Measurements from ENCODE around the gene ACAD10.
"Not testable (repeated sequence)": the region's sequence is repeated elsewhere in the genome, so short reads cannot be mapped to it uniquely, and the experiment has no call there.

Gene ACAD10

GRCh38 chr12:111693818-111694217 lies 8.0 kb downstream of the ACAD10 start:
- no peak for DNase-seq (ENCODE audit: low read depth)
- no peak overlapping the region for H3K4me3 ChIP-seq (ENCODE audit: low read depth, low read length)
- TF ChIP-seq, protein P1, sequence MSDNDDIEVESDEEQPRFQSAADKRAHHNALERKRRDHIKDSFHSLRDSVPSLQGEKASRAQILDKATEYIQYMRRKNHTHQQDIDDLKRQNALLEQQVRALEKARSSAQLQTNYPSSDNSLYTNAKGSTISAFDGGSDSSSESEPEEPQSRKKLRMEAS (IDR thresholded peaks at IDR 0.05; ENCODE audit: low read depth, low read length), result no peak
- TF ChIP-seq, protein P2, sequence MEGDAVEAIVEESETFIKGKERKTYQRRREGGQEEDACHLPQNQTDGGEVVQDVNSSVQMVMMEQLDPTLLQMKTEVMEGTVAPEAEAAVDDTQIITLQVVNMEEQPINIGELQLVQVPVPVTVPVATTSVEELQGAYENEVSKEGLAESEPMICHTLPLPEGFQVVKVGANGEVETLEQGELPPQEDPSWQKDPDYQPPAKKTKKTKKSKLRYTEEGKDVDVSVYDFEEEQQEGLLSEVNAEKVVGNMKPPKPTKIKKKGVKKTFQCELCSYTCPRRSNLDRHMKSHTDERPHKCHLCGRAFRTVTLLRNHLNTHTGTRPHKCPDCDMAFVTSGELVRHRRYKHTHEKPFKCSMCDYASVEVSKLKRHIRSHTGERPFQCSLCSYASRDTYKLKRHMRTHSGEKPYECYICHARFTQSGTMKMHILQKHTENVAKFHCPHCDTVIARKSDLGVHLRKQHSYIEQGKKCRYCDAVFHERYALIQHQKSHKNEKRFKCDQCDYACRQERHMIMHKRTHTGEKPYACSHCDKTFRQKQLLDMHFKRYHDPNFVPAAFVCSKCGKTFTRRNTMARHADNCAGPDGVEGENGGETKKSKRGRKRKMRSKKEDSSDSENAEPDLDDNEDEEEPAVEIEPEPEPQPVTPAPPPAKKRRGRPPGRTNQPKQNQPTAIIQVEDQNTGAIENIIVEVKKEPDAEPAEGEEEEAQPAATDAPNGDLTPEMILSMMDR (IDR thresholded peaks at IDR 0.05; ENCODE audit: low read depth, low read length), result no peak
- TF ChIP-seq POLR2A (IDR thresholded peaks at IDR 0.05; ENCODE audit: extremely low read depth, insufficient read length), result no peak

DNA sequence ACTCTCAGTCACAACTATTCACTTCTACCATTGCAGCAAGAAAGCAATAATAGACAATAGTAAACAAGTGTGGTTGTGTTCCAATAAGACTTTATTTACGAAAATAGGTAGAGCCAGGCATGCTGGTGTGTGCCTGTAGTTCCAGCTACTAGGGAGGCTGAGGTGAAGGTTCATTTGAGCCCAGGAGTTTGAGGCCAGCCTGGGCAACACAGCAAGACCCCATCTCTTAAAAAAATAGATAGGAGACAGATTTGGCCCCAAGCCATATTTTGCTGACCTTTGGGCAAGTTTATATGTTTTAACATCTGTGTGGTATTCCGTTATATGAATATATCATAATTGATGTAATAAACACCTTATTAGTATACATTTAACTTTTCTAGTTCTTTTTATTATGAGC lies 14.1 kb downstream of the ACAD10 start:
- no peak overlapping the region for H3K4me3 ChIP-seq (ENCODE audit: low read depth, low read length)
- TF ChIP-seq, protein P2 (IDR thresholded peaks at IDR 0.05; ENCODE audit: low read depth, low read length), result no peak
- TF ChIP-seq MYC (IDR thresholded peaks at IDR 0.05; ENCODE audit: low read depth, low read length), result no peak
- no peak for TF ChIP-seq POLR2A (IDR thresholded peaks at IDR 0.05; ENCODE audit: extremely low read depth, insufficient read length)
- TF ChIP-seq, protein P1 (IDR thresholded peaks at IDR 0.05; ENCODE audit: low read depth, low read length), result no peak
- no peak for DNase-seq (ENCODE audit: low read depth)

DNA sequence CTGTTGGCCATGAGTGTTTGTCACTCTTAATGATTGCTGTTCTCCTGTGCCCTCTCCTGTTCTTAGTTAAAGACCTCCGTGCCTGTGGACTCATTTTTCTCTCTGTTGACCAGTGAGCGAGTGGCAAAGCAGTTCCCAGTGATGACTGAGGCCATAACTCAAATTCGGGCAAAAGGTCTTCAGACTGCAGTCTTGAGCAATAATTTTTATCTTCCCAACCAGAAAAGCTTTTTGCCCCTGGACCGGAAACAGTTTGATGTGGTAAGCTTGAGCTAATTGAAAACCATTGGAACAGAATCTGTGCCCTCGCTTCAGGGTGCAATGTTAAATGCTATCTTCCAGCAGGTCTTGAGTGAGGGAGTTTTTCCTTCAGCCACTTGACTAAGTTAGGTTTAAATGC lies 19.8 kb downstream of the ACAD10 start:
- TF ChIP-seq, protein P1 (IDR thresholded peaks at IDR 0.05; ENCODE audit: low read depth, low read length), result peak; percentile 71
- no peak for TF ChIP-seq POLR2A (IDR thresholded peaks at IDR 0.05; ENCODE audit: extremely low read depth, insufficient read length)
- TF ChIP-seq MYC (IDR thresholded peaks at IDR 0.05; ENCODE audit: low read depth, low read length), result peak; percentile 60; the same call in 1 of the 2 replicates
- peak overlapping the region; percentile 8 for H3K4me3 ChIP-seq (ENCODE audit: low read depth, low read length)
- peak; percentile 96 for DNase-seq (ENCODE audit: low read depth)

DNA sequence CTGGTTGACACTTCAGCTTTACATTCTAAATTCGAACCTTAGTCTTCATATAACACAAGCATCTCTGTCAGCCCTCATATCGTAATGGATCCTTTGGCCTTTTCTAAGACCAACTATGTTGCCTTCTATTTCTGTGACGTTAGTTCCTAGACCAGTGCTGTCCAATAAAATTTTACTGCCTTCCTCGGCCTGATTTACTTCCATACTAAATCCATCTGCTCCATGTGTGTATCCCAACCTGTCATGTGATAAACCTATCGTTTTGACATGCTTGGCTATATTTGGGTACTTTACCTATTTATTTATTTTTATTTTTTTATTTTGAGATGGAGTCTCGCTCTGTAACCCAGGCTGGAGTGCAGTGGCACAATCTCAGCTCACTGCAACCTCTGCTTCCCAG lies 20.3 kb downstream of the ACAD10 start:
- DNase-seq (ENCODE audit: low read depth), result no peak
- TF ChIP-seq, protein P2 (IDR thresholded peaks at IDR 0.05; ENCODE audit: low read depth, low read length), result no peak
- TF ChIP-seq MYC (IDR thresholded peaks at IDR 0.05; ENCODE audit: low read depth, low read length) (no peak), POLR2A (IDR thresholded peaks at IDR 0.05; ENCODE audit: extremely low read depth, insufficient read length) (no peak)
- TF ChIP-seq, protein P1 (IDR thresholded peaks at IDR 0.05; ENCODE audit: low read depth, low read length), result no peak
- no peak overlapping the region for H3K4me3 ChIP-seq (ENCODE audit: low read depth, low read length)

GRCh38 chr12:111715279-111715678 lies 29.4 kb downstream of the ACAD10 start:
- no peak for DNase-seq (ENCODE audit: low read depth)
- TF ChIP-seq, protein P1 (IDR thresholded peaks at IDR 0.05; ENCODE audit: low read depth, low read length), result no peak
- TF ChIP-seq MYC (IDR thresholded peaks at IDR 0.05; ENCODE audit: low read depth, low read length) (no peak), POLR2A (IDR thresholded peaks at IDR 0.05; ENCODE audit: extremely low read depth, insufficient read length) (no peak)
- TF ChIP-seq, protein P2 (IDR thresholded peaks at IDR 0.05; ENCODE audit: low read depth, low read length), result no peak
- H3K4me3 ChIP-seq (ENCODE audit: low read depth, low read length), result no peak overlapping the region

GRCh38 chr12:111719316-111719715 lies 33.5 kb downstream of the ACAD10 start:
- H3K4me3 ChIP-seq (ENCODE audit: low read depth, low read length); DNase-seq (ENCODE audit: low read depth): not testable (repeated sequence)

GRCh38 chr12:111720457-111720856 lies 34.6 kb downstream of the ACAD10 start:
- H3K4me3 ChIP-seq (ENCODE audit: low read depth, low read length), result no peak overlapping the region
- TF ChIP-seq, protein P2 (IDR thresholded peaks at IDR 0.05; ENCODE audit: low read depth, low read length), result no peak
- TF ChIP-seq, protein P1 (IDR thresholded peaks at IDR 0.05; ENCODE audit: low read depth, low read length), result no peak
- TF ChIP-seq MYC (IDR thresholded peaks at IDR 0.05; ENCODE audit: low read depth, low read length), result no peak
- TF ChIP-seq POLR2A (IDR thresholded peaks at IDR 0.05; ENCODE audit: extremely low read depth, insufficient read length), result no peak
- no peak for DNase-seq (ENCODE audit: low read depth)

GRCh38 chr12:111723646-111724360 lies 38.0 kb downstream of the ACAD10 start:
- H3K4me3 ChIP-seq (ENCODE audit: low read depth, low read length); DNase-seq (ENCODE audit: low read depth): not testable (repeated sequence)

Measured in NB4 (cell line).